T-helper 17 cell (primary cell): ENCODE measurements around the gene PGBD5. TPM values are rescaled to one million over a fixed set of nuclear protein-coding genes. Genes with fewer than 3 reads are reported as not detected.

ENCODE experiments used
- ATAC-seq: fragments of 150-1000 bp; cut with Tn5 transposase; 2 replicates; pipeline ENCODE4 v1.10.0; 2021; ENCODE audit warnings: mild to moderate bottlenecking, moderate library complexity
- DNase-seq, 3 donors: peaks; one replicate each; pipeline versions ENCODE4 v3.0.0 to v3.0.0-alpha.2; 2020 to 2021
- H3K9me3 ChIP-seq: one replicate; pipeline ENCODE4 v1.7.0; 2013; ENCODE audit warnings: low read length, mild to moderate bottlenecking; ENCODE audit not compliant: control insufficient read depth, poor library complexity, severe bottlenecking
- H3K27ac Mint-ChIP-seq: one replicate; pipeline ENCODE4 v1.8.0; 2022; ENCODE audit warnings: mild to moderate bottlenecking, moderate library complexity, mixed read lengths
- H3K27me3 Mint-ChIP-seq: one replicate; pipeline ENCODE4 v1.8.0; 2022; ENCODE audit warnings: mixed read lengths
- H3K36me3 Mint-ChIP-seq: one replicate; pipeline ENCODE4 v1.8.0; 2022; ENCODE audit warnings: low read depth, mixed read lengths
- H3K4me1 Mint-ChIP-seq: one replicate; pipeline ENCODE4 v1.8.0; 2022; ENCODE audit warnings: mild to moderate bottlenecking, mixed read lengths
- H3K4me3 Mint-ChIP-seq: one replicate; pipeline ENCODE4 v1.8.0; 2022; ENCODE audit warnings: mild to moderate bottlenecking, moderate library complexity, mixed read lengths
- total RNA-seq, 4 donors: library from RNA in 2 of 4; stranded (reverse) in 2 of 4; gene quantifications; one replicate each; pipeline ENCODE4 v1.2.3 and lab custom pipeline; 2022 to 2026

PGBD5 gene
- total RNA-seq, 2 donors from 2014 or later: not detected

- peaks cover 47% of the 10 kb centered on the region for H3K27me3 Mint-ChIP-seq
- no peak for ATAC-seq
- no peak overlapping the region for H3K4me3 Mint-ChIP-seq
- H3K9me3 ChIP-seq: no peaks in the 10 kb centered on the region
- H3K36me3 Mint-ChIP-seq: no peaks in the 10 kb centered on the region
- H3K27ac Mint-ChIP-seq: no peak overlapping the region
- H3K4me1 Mint-ChIP-seq: peaks cover 3% of the 10 kb centered on the region
- no peak for DNase-seq
Measured at GRCh38 chr1:230341162-230341546, 85.0 kb downstream of the PGBD5 start.

GRCh38 chr1:230340526-230341161 is 85.5 kb downstream of the PGBD5 start:
- H3K9me3 ChIP-seq: no peaks in the 10 kb centered on the region
- no peaks in the 10 kb centered on the region for H3K36me3 Mint-ChIP-seq
- H3K27ac Mint-ChIP-seq: no peak overlapping the region
- peaks cover 3% of the 10 kb centered on the region for H3K4me1 Mint-ChIP-seq
- ATAC-seq (no peak), DNase-seq (no peak)
- H3K4me3 Mint-ChIP-seq: no peak overlapping the region
- H3K27me3 Mint-ChIP-seq: peaks cover 47% of the 10 kb centered on the region

- ATAC-seq (no peak), DNase-seq (no peak)
- Mint-ChIP-seq H3K36me3 (no peaks in the 10 kb centered on the region), H3K4me1 (peaks cover 3% of the 10 kb centered on the region), H3K27ac (no peak overlapping the region), H3K4me3 (no peak overlapping the region), H3K27me3 (peaks cover 40% of the 10 kb centered on the region)
- no peaks in the 10 kb centered on the region for H3K9me3 ChIP-seq
Measured at GRCh38 chr1:230339033-230339432, 87.1 kb downstream of the PGBD5 start.

- Mint-ChIP-seq H3K4me1 (peaks cover 1% of the 10 kb centered on the region), H3K27me3 (peaks cover 35% of the 10 kb centered on the region), H3K4me3 (no peak overlapping the region)
Measured at GRCh38 chr1:230337266-230337665, 88.9 kb downstream of the PGBD5 start.

GRCh38 chr1:230335861-230336522 is 90.1 kb downstream of the PGBD5 start:
- peaks cover 31% of the 10 kb centered on the region for H3K27me3 Mint-ChIP-seq
- H3K36me3 Mint-ChIP-seq: no peaks in the 10 kb centered on the region
- no peaks in the 10 kb centered on the region for H3K9me3 ChIP-seq
- H3K27ac Mint-ChIP-seq: no peak overlapping the region
- no peaks in the 10 kb centered on the region for H3K4me1 Mint-ChIP-seq
- DNase-seq: no peak
- H3K4me3 Mint-ChIP-seq: no peak overlapping the region
- ATAC-seq: no peak

More at GRCh38 chr1:230337266-230337665, 88.9 kb downstream of the PGBD5 start:
- no peaks in the 10 kb centered on the region for H3K9me3 ChIP-seq
- no peak for DNase-seq
- H3K27ac Mint-ChIP-seq: no peak overlapping the region
- H3K36me3 Mint-ChIP-seq: no peaks in the 10 kb centered on the region
- no peak for ATAC-seq

- ATAC-seq: no peak
- no peaks in the 10 kb centered on the region for H3K4me1 Mint-ChIP-seq
- no peak for DNase-seq
- no peaks in the 10 kb centered on the region for H3K9me3 ChIP-seq
- no peak overlapping the region for H3K4me3 Mint-ChIP-seq
- peaks cover 31% of the 10 kb centered on the region for H3K27me3 Mint-ChIP-seq
- H3K27ac Mint-ChIP-seq: no peak overlapping the region
- H3K36me3 Mint-ChIP-seq: no peaks in the 10 kb centered on the region
Measured at GRCh38 chr1:230334447-230334837, 91.7 kb downstream of the PGBD5 start.

GRCh38 chr1:230333590-230334446 is 92.3 kb downstream of the PGBD5 start:
- Mint-ChIP-seq H3K27me3 (peaks cover 31% of the 10 kb centered on the region), H3K27ac (no peak overlapping the region), H3K4me1 (no peaks in the 10 kb centered on the region), H3K4me3 (no peak overlapping the region), H3K36me3 (no peaks in the 10 kb centered on the region)
- ATAC-seq (no peak), DNase-seq (no peak)
- no peaks in the 10 kb centered on the region for H3K9me3 ChIP-seq

GRCh38 chr1:230332575-230333066 is 93.5 kb downstream of the PGBD5 start:
- Mint-ChIP-seq H3K27me3 (peaks cover 39% of the 10 kb centered on the region), H3K4me1 (peaks cover 6% of the 10 kb centered on the region), H3K27ac (no peak overlapping the region), H3K4me3 (no peak overlapping the region), H3K36me3 (no peaks in the 10 kb centered on the region)
- DNase-seq (no peak), ATAC-seq (no peak)
- H3K9me3 ChIP-seq: no peaks in the 10 kb centered on the region

GRCh38 chr1:230332061-230332460 is 94.1 kb downstream of the PGBD5 start:
- H3K36me3 Mint-ChIP-seq: no peaks in the 10 kb centered on the region
- ATAC-seq (no peak), DNase-seq (no peak)
- no peak overlapping the region for H3K27ac Mint-ChIP-seq
- H3K27me3 Mint-ChIP-seq: peaks cover 34% of the 10 kb centered on the region
- H3K4me3 Mint-ChIP-seq: no peak overlapping the region
- H3K4me1 Mint-ChIP-seq: peaks cover 6% of the 10 kb centered on the region
- no peaks in the 10 kb centered on the region for H3K9me3 ChIP-seq

- Mint-ChIP-seq H3K27ac (no peak overlapping the region), H3K4me3 (no peak overlapping the region), H3K27me3 (peaks cover 33% of the 10 kb centered on the region), H3K4me1 (peaks cover 6% of the 10 kb centered on the region), H3K36me3 (no peaks in the 10 kb centered on the region)
- ATAC-seq (no peak), DNase-seq (no peak)
- no peaks in the 10 kb centered on the region for H3K9me3 ChIP-seq
Measured at GRCh38 chr1:230330157-230330556, 96.0 kb downstream of the PGBD5 start.

GRCh38 chr1:230328342-230329015 is 97.7 kb downstream of the PGBD5 start:
- peaks cover 23% of the 10 kb centered on the region for H3K27me3 Mint-ChIP-seq
- no peak for ATAC-seq
- no peak for DNase-seq
- peaks cover 6% of the 10 kb centered on the region for H3K4me1 Mint-ChIP-seq
- no peak overlapping the region for H3K27ac Mint-ChIP-seq
- no peaks in the 10 kb centered on the region for H3K9me3 ChIP-seq
- peak overlapping the region; percentile 71 for H3K4me3 Mint-ChIP-seq
- no peaks in the 10 kb centered on the region for H3K36me3 Mint-ChIP-seq

GRCh38 chr1:230327892-230328284 is 98.2 kb downstream of the PGBD5 start:
- Mint-ChIP-seq H3K4me3 (peak overlapping the region; percentile 71), H3K27ac (no peak overlapping the region), H3K4me1 (peaks cover 6% of the 10 kb centered on the region), H3K27me3 (peaks cover 17% of the 10 kb centered on the region), H3K36me3 (no peaks in the 10 kb centered on the region)
- ATAC-seq: no peak
- no peak for DNase-seq
- no peaks in the 10 kb centered on the region for H3K9me3 ChIP-seq
